Measurements from ENCODE around the gene TBCK. TPM values are rescaled to one million over a fixed set of nuclear protein-coding genes. Genes with fewer than 3 reads are reported as not detected.

TBCK gene
- total RNA-seq, 1 experiment from 2014 or later: 28.6 TPM

- no peak for TF ChIP-seq NR3C1 (CRISPR knock-in tag; conservative IDR thresholded peaks at IDR 0.05; ENCODE audit: low read depth)
- no peak for TF ChIP-seq ZNF317 (CRISPR knock-in tag; IDR thresholded peaks at IDR 0.05; ENCODE audit: borderline replicate concordance, low read depth)
- TF ChIP-seq ERG (CRISPR knock-in tag; IDR thresholded peaks at IDR 0.05): no peak
These were observed 304.6 kb downstream of the TBCK start (continued) for GRCh38 chr4:106011387-106011786.

- no peak for ATAC-seq
- Mint-ChIP-seq H3K4me3 (no peak overlapping the region), H3K36me3 (peaks cover 12% of the 10 kb centered on the region), H3K27ac (no peak overlapping the region), H3K9me3 (peaks cover 49% of the 10 kb centered on the region), H3K4me1 (no peaks in the 10 kb centered on the region), H3K27me3 (ENCODE audit: low read depth) (no peaks in the 10 kb centered on the region)
- ChIA-PET CTCF (no interaction called here), POLR2A (no interaction called here)
- TF ChIP-seq MLX (CRISPR knock-in tag; IDR thresholded peaks at IDR 0.05) (no peak), ZNF532 (CRISPR knock-in tag; IDR thresholded peaks at IDR 0.05; ENCODE audit: borderline replicate concordance) (no peak), PRRX2 (CRISPR knock-in tag; IDR thresholded peaks at IDR 0.05) (no peak), EMX1 (CRISPR knock-in tag; IDR thresholded peaks at IDR 0.05) (no peak), CTCF (IDR thresholded peaks at IDR 0.05) (no peak), E2F4 (CRISPR knock-in tag; IDR thresholded peaks at IDR 0.05; ENCODE audit: borderline replicate concordance, low read depth) (no peak), AFF4 (CRISPR knock-in tag; IDR thresholded peaks at IDR 0.05; ENCODE audit: borderline replicate concordance) (no peak), FOXK1 (CRISPR knock-in tag; IDR thresholded peaks at IDR 0.05) (no peak), CREM (CRISPR knock-in tag; IDR thresholded peaks at IDR 0.05) (no peak), SMAD3 (CRISPR knock-in tag; IDR thresholded peaks at IDR 0.05; ENCODE audit: borderline replicate concordance) (no peak), ZNF138 (CRISPR knock-in tag; conservative IDR thresholded peaks at IDR 0.05) (no peak), CREB1 (CRISPR knock-in tag; IDR thresholded peaks at IDR 0.05) (no peak), OVOL2 (CRISPR knock-in tag; IDR thresholded peaks at IDR 0.05; ENCODE audit: borderline replicate concordance) (no peak), ZSCAN18 (CRISPR knock-in tag; IDR thresholded peaks at IDR 0.05) (no peak), STAT6 (CRISPR knock-in tag; conservative IDR thresholded peaks at IDR 0.05; ENCODE audit: low read depth) (no peak)
- DNase-seq (ENCODE audit: low spot score): no peak
These were observed 305.2 kb downstream of the TBCK start for GRCh38 chr4:106010761-106011160.

Data from WTC11 (cell line).